Measurements from ENCODE around the gene IGSF11.
"Not testable (repeated sequence)": the region's sequence is repeated elsewhere in the genome, so short reads cannot be mapped to it uniquely, and the experiment has no call there.

The IGSF11 gene, protein sequence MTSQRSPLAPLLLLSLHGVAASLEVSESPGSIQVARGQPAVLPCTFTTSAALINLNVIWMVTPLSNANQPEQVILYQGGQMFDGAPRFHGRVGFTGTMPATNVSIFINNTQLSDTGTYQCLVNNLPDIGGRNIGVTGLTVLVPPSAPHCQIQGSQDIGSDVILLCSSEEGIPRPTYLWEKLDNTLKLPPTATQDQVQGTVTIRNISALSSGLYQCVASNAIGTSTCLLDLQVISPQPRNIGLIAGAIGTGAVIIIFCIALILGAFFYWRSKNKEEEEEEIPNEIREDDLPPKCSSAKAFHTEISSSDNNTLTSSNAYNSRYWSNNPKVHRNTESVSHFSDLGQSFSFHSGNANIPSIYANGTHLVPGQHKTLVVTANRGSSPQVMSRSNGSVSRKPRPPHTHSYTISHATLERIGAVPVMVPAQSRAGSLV

GRCh38 chr3:119034256-119035013 is at the start of gene IGSF11:
Gene IGSF11, minus strand, starts transcription at chr3:119034846. Its CDS starts 264 bp downstream, at chr3:119034582.
- DNase-seq: peak; percentile 87

- DNase-seq: no peak
Observed at GRCh38 chr3:119080364-119080763, 45.7 kb upstream of the IGSF11 start.

DNA sequence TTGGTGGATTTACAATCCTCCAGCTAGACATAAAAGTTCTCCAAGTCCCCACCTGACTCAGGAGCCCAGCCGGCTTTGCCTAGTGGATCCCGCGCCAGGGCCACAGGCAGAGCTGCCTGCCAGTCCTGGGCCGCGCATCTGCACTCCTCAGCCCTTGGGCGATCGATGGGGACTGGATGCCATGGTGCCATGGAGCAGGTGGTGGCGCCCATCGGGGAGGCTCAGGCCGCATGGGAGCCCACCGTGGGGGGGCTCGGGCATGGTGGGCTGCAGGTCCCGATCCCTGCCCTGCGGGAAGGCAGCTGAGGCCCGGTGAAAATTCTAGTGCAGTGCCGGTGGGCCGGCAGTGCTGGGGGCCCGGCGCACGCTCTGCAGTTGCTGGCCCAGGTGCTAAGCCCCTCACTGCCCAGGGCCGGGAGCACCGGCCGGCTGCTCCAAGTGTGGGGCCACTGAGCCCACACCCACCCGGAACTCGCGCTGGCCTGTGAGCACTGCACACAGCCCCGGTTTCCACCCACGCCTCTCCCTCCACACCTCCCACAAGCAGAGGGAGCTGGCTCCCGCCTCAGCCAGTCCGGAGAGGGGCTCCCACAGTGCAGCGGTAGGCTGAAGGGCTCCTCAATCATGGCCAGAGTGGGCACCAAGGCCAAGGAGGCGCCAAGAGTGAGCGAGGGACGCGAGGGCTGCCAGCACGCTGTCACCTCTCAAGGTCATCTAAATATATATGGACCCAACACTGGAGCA is 38.8 kb upstream of the IGSF11 start:
- DNase-seq: no peak

GRCh38 chr3:119072451-119072850 is 37.8 kb upstream of the IGSF11 start:
- not testable (repeated sequence) for DNase-seq

DNA sequence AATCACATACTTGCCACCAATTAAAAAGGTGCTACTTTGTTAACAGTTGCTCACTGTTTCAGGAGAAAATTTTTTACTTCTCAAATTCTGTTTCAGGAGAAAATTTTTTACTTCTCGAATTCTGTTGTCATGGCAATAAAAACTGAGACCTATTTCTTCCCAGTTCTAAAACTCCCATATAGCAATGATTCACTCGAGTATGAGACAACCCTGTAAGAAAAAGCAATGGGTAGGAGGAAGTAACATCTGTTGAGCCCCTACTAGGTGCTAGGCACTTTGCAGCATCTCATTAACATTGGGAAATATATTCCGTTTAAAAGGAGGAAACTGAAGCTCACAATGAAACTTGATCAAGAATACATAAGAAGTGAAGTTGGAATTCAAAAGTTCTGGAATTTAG is 35.1 kb upstream of the IGSF11 start:
- DNase-seq: no peak

DNA sequence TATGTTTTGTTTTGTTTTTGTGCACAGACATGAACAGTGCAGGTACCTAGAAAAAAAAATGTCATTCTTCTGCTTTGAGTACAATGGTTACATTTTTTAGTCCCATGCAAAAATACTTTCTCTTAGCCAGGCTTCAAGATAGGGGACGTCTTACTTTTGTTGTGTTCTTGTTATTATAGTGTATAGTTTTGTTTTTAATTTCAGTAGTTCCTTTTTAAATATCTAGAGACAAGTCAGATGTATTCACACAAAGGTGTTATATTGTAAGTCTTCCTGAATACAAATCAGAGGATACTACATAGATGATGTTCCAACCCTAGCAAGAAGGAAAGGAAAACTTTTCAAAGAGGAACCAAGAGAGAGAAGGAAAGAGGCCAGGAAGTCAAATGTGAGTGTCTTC is 28.8 kb upstream of the IGSF11 start:
- no peak for DNase-seq

GRCh38 chr3:119062892-119063291 is 28.2 kb upstream of the IGSF11 start:
- DNase-seq: no peak

GRCh38 chr3:119044593-119044992 is 9.9 kb upstream of the IGSF11 start:
- DNase-seq: no peak

GRCh38 chr3:119042162-119042561 is 7.5 kb upstream of the IGSF11 start:
- DNase-seq: no peak

DNA sequence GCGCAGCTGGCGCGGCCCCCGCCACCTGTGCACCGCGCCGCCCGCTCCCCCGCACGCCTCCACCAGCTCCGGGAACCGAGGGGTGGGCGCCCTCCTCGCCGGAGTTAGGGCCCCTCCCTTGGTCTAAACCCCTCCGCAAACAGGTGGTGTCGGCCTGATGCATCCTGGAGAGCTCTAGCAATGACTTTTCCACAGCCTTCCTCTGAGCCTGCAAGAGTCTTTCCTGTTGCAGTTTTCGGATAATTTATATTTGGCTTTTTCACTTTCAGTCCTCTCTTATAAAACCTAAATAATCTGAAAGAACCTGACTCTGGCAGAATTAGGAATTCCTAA is 334 bp upstream of the IGSF11 start:
- DNase-seq: no peak

DNA sequence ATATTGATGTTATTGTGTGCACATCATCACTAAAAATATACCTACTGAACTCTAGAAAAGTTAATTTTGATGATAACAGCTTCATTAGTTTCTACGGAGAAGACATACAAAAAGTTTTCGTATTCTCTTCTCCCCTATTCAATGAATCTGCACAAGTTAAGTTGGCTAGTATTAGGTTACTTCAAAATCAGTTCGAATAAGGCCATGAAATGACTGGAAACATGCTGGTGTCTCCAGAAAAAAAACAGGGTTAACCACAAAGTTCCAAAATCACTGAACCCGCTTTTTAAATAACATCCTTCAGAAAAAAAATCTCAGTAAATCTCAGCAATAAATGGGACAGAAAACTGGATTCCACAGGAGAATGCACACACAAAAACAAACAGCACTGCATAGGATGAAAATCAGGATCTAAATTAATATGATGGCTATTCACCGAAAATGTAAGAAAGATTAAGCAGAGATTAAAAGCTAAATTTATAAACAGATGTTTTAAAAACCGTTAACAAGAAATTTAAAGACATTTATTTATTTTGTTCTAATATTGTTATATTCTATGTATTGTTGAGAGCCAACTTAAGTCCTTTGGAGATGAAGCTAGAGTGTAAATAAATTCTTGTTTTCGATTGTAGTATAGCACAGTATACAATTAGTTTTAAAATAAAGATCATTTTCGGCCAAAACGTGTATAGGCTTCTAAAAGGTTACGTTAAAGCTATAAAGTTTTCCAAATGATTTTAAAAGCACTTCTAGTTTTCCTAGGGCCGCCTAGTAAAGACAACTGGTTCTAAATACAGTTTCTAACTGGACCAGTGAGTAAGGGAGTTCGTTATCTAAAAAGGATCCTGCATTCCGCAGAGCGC is 1.0 kb downstream of the IGSF11 start:
- no peak for DNase-seq

- peak; percentile 15 for DNase-seq
Observed at GRCh38 chr3:119025171-119025795, 9.4 kb downstream of the IGSF11 start.

GRCh38 chr3:119019767-119020518 is 14.7 kb downstream of the IGSF11 start:
- DNase-seq: peak; percentile 3

DNA sequence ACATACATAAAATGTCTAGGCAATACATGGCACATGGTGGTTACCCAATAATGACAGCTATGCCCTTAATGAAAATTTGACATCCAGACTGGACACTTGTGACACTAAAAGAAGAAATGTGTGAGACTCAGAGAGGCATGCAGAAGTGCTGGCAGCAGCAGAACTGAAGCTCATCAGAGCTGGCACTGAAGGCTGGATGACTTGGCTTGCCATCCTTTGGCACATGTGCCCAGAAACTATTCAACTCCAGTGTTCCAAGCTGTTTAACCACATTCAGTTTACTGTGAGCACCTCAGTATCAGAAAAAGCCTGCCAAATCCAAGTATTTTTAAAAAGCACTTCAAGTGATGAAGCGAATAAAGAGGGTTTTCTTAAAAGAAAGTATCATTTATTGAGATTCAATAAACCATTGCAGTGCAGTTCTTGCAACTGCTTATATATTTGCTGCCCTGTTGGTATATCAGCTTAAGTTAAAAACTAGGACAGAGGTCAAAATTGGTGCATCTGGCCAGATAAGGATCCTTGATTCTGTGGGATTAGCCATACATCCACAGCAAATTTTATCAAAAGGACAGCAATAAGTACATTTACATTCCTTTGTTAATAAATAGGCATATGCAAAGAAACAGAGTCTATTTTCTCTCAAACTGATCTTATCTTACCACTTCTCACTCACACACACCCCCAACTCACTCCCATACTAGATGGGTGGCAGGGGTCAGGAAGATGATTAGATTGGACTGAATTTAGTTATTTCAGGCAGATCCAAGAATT is 15.8 kb downstream of the IGSF11 start:
- DNase-seq: no peak

DNA sequence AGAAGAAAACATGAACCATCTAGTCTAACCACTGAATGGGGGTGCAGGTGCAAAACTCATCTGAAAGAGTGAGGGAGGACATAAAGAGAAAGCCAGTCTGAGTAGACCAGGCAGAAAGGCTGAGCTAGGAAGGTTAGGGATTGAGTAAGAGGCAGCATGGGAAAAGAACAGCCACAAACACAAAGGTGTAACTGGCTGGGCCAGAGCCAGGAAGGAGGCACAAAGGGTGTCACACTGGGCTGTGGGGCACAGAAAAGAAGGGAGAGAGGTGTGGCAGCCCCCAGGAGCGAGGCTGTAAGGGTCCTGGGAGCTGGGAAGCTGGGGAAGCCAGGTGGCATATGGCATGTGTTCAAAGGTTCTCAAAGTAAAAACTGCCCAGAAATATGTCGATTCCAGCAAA is 18.7 kb downstream of the IGSF11 start:
- DNase-seq: no peak

DNA sequence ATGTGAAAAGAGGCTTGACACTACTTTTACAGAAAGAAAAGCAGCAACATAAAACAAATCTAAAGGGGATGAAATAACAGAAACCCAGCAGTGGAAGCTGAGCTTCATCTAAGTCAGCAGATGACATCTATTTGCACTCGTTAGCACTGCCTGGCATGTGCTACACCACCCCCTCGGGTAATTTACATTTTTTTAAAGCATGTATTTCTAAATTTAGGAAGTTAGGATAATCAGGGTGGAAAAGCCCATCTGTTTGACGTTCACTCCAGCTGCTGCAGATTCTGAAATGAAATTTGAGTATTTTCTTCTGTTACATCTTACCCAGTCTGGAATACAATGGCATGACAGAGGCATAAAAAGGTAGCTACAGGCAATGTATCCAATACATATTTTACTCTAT is 20.7 kb downstream of the IGSF11 start:
- DNase-seq: no peak

GRCh38 chr3:119011528-119011927 is 23.1 kb downstream of the IGSF11 start:
- DNase-seq: no peak

GRCh38 chr3:118997190-118997589 is 37.5 kb downstream of the IGSF11 start:
- DNase-seq: no peak

DNA sequence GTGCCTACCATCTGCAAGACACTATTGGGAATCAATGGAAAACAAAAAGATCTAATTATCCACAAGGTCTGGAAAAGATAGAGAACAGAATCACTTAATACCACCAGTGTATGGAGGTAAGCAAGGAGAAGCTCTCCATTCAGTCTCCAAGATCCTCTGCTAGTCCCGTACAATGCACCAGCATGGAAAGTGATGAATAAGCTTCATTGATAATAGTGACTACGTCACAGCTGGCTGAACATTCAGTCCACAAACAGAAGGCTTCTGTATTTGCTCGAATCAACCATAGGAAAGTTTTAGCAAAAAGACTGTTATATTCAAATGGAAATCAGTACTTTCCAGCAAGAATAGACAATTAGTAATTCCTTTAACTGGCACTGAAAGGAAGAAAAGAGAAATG is 42.9 kb downstream of the IGSF11 start:
- DNase-seq: no peak

DNA sequence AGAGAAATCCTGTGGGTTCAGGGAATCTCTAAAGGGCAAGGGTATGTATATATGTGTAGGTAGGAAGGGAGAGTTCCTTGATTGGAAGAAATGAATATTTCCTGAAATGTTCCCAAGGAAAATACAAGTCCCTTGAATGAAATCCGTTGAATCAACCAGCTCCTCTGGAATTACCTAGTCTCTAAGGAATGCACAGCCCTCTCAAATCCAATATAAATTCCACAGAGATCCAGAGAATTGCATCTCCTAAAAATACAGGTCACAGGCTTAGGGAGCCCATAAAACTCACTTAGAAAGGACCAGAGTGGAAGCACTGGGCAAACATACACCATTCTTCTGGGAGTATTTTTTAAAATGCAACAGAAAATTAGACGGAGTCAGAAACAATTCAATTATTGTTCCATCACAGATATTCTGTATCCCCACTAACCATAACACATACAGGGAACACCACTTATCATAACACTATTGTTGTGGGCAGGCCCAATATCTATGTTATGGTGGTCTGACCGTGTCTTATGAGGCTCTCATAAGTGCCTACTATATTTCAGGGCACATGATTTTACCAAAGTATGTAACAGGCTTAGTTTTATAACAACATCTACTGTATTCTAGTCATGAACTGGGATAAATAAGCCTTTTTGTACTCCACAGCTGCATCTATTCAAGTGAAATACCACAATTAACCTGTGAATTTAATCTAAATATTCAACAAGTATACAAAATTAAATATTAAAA is 43.7 kb downstream of the IGSF11 start:
- DNase-seq: no peak
